Measurements from ENCODE around the gene AKT2. TPM values are rescaled to one million over a fixed set of nuclear protein-coding genes. Genes with fewer than 3 reads are reported as not detected.

Gene AKT2
- total RNA-seq, 2 donors from 2014 or later, result 91.7 to 97.3 TPM

DNA sequence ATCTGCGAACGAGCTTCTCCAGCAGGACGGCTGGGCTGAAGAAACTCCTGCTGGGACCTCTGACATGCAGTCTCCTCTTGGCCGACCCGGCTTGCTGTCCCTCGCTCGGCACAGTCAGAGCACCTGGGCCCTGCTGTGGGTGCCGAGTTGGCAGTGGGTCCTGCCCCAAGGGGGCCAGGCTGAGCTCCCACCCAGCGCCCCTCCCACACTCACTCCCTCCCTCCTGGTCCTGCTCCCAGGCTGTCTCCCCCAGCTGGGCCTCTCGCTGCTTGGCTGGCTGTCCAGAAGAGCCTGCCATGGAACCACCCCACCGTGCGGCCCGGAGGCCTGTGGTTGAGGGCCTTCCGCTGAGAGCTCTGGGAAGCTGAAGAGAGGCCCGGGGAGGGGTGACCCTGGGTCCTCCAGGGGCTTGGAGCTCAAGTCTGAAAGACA lies 6.0 kb downstream of the AKT2 start:
- intact Hi-C loops (cut with DNase I, micrococcal nuclease), result no loop called here
- peak; percentile 36 to 54 for DNase-seq
- no peak for ATAC-seq

DNA sequence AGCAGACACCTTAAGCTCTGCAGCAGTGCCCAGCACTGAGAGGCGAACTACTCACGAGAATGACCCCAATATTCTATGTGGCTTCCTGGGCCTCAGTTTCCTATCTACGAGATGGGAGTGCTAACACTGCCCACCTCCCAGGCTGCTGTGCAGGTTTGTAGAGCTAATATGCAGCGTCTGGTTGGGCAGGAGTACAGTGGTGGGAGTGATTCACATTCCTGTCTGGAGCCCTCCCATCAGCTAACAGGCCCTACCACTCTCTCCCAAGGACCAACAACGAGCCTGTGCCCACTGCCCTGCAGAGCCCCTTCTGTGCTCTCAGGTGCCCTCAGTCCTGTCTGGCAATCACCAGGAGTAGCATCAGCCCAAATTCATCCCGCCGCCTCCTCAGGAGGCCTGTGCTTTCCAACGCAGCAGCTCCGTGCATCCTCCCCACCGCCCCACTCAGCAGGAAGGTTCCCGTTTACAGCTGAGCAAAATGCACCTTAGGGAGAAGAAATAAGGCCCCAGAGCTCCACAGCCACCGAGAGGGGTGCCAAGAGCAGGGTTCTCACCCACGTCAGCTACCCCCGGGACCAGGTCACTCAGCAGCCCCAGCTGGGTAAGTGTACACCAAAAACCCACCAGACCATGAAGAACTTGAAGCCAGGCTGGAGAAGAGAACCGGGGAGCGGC lies 6.6 kb downstream of the AKT2 start:
- no peak for DNase-seq
- intact Hi-C loops (cut with DNase I, micrococcal nuclease), result no loop called here

DNA sequence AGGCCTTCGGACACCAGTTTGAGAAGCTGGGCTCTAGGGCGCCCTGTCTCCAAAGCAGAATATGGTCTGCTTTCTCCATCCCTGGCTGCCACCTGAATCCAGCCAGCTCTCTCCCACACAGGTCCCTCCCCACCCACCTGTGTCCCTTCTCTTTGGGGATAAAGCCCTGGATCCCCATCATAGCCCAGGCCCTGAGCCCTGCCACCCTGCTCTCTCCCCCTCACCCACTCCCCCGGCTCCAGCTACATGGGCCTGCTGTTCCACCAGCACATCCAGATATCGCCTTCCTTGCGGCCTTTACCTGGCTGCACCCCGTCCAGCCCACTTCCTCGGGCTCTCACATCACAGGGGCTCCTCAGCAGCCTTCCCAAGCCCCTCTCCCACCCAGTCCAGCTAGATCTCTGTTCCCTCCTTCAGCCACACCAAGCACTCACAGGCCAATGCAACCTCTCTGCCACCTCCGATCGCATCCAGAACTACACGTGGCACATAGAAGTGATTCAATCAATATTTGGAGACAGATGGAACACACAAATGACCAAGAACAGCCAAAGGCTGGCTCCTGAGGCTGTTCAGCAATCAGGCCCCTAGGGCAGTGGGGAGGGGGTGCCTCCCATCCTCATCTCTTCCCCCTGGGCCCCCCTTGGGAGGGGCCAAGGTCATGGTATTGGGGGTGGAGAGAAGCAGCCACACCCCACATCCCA lies 7.6 kb downstream of the AKT2 start:
- DNase-seq (no peak), ATAC-seq (no peak)
- intact Hi-C loops (cut with DNase I, micrococcal nuclease), result no loop called here

More for the DNA sequence above, 6.6 kb downstream of the AKT2 start:
- no peak for ATAC-seq

DNA sequence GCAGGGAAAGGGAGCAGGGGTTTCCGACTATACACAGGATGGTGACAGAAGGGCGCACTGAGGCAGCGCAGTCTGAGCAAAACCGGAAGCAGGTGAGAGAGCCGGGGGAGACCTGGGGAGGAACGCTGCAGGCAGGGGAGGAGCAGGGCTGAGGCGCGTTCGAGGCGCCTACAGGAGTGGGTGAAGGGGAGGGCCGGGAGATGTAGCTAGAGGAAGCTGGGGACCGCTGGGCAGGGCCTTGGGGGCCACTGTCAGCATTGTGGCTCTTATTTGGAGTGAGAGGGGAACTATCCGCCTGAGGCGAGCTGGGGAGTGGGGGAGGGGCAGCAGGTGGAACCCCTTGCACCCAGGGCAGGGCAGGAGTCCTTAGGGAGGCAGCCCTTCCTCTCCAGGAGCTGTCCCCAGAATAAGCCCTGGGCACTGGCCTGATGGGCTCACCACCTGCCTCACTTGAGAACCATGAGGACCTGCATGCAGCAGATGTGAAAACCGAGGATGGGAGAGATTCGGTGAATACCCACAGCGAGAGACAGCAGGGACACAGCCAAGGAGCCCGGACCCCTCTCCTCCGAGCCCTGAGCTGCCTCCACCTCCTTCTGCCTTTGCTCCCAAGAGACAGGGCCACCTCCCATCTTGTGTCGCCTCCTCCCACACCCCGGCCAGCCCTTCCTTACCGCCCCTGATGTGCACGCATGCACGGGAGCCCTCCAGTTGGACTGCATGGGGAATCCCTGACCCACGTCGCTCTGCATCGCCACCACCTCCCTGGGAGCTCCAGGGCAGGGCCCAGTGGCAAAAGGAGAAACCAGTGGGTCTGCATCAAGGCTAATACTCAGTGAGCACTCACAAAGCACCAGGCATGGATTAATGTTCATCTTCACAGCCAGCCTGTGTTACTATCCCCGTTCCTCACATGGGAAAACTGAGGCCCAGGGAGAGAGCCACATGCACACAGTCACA lies 10.3 kb downstream of the AKT2 start:
- DNase-seq (no peak), ATAC-seq (no peak)
- intact Hi-C loops (cut with DNase I, micrococcal nuclease), result no loop called here

DNA sequence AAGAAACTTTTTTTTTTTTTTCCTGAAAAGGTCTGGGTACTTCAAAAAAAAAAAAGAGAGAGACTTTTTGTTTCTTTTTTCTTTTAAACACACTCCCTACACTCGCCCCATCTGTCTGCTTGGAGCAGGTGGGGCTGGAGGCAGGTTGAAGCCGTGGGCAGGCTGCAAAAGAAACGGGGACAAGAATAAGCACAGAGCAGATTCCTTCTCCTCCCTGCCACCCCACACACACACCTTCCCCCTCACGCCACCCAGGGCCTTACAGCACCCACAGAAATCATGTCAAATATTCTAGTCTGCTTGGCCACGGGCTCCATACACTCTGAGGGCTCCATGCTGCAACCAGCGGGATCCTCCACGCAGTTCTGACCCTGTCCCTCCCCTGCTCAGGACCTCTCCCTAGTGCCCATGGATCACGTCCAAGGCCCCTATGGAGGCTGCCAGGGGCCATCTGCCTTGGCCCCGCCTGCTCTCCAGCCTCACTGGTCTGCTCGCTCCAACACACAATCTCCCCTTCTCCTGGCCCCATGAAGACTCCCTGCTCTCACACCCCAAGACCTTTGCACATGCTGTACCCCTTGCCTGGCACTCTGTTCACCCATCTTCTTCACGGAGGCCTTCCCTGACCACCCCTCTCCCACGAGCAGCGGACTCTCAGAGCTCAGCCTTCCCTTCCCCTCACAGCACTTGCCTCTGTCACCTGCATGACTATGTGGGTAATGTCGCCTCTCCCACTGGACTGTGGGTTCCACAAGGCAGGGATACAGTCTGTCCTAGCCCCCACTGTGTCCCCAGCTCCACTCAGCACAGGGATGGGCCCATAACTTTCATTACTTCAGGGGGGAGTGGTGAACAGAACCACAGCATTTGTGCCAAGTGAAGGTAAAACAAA lies 11.4 kb downstream of the AKT2 start:
- ATAC-seq, result no peak
- DNase-seq, result no peak
- intact Hi-C loops (cut with DNase I, micrococcal nuclease), result no loop called here

DNA sequence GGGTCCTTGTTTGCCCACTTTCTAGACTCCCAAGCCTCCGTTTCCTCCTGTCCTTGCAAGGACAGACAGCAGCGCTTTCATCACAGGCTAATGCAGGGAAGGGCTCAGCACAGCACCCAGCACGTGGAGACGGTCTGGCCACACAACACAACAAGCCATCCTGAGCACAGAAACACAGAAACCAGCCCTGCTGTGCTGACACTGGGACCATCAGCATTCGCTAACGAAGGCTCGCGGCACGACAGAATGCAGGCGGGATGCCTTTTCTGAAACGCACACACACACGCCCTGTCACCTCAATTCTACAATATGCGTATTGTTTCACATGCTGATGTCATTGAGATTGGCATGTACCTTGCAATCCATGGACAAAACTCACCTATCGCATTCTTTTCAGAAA lies 12.9 kb downstream of the AKT2 start:
- DNase-seq (no peak), ATAC-seq (no peak)
- intact Hi-C loops (cut with DNase I, micrococcal nuclease), result no loop called here

DNA sequence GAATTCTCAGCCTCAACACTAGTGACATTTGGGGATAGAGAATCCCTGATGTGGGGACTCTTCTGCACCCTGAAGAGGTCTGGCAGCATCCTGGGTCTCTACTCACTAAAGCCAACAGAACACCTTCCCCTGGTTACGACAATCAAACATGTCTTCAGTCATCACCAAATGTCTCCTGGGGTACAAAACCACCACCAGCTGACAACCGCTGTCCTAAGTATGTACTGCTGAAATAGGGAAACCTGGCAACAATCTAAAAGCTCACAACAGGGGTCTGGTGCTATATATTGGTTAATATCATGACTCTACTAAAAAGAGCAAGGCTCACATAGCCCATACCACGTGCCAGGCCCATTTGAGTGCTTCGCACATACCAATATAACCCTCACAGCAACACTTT lies 13.4 kb downstream of the AKT2 start:
- ATAC-seq (no peak), DNase-seq (no peak)

DNA sequence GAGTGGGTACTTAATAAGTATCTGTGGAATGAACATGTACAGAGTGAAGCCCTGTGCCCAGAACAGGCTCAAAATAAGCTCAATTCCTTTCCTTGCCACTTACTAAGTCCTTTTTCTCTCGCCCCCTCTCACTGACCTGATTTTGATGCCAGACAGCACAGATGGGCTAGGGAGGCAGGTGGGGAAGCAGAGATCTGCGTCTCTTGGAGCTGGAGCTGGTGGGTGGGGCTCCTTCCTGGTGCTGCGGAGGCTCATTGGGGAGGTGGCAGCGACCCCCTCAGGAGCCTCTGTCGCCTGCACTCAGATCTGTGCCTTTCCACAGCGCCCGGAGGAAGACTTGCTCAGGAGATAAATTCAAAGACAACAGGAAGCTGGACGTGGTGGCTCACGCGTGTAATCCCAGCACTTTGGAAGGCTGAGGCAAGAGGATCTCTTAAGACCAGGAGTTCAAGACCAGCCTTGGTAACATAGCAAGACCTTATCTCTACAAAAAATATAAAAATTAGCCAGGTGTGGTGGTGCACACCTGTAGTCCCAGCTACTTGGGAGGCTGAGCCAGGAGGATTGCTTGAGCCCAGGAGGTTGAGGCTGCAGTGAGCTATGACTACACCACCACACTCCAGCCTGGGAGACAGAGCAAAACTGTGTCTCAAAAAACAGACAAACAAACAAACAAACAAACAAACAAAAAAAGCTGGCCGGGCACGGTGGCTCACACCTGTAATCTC lies 14.6 kb downstream of the AKT2 start:
- intact Hi-C loops (cut with DNase I, micrococcal nuclease), result no loop called here
- DNase-seq (no peak), ATAC-seq (no peak)

More for the DNA sequence above, 13.4 kb downstream of the AKT2 start:
- intact Hi-C loops (cut with DNase I, micrococcal nuclease), result no loop called here

DNA sequence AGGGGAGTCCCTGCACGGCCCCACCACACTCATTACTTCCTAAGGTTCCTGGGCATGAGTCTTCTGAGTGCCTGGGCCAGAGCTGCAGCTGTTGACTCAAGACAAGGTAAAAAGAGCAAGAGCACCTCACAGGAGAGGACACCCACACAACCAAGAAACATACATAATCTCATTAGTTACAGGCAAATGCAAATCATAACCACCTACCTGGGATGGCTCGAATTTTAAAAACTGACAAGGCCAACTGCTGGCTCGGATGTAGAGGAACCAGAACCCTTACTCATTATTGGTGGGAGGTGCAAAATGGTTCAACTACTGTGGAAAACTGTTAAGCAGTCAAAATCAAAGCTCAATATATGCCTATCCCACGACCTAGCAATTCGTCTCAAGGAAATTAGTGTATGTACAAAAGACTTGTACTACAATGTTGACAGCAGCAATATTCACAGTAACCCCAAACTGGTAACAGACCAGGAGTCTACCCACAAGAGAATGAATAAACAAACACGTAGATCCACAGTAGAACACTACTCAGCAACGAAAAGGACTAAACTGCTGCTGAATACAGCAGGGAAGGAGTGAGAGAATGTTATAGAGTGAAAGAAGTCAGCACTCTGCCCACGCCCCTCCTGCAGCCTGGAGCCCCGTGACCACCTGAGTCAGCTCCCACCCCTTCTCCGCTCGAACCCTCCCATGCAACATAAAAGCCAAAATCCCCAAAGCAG lies 15.8 kb downstream of the AKT2 start:
- intact Hi-C loops (cut with DNase I, micrococcal nuclease), result no loop called here
- DNase-seq, result no peak
- no peak for ATAC-seq

DNA sequence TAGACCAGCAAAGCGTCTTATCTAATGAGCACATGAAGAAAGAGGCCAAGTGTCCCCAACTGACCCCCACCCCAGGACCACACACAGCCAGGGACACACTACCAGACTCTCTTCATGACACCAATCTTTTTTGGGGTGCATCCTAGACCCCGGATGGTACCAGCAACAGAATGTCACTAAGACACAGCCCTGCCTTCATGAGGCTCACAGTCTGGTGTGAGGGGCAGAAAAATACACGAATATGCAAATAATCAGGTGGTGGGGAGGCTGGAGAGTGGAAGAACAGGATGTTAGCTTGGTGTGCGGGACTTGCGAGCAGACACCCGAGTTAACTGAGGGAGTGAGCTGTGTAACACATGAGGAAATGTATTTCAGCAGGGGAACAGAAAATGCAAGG lies 17.5 kb downstream of the AKT2 start:
- ATAC-seq (no peak), DNase-seq (no peak)
- intact Hi-C loops (cut with DNase I, micrococcal nuclease), result no loop called here

DNA sequence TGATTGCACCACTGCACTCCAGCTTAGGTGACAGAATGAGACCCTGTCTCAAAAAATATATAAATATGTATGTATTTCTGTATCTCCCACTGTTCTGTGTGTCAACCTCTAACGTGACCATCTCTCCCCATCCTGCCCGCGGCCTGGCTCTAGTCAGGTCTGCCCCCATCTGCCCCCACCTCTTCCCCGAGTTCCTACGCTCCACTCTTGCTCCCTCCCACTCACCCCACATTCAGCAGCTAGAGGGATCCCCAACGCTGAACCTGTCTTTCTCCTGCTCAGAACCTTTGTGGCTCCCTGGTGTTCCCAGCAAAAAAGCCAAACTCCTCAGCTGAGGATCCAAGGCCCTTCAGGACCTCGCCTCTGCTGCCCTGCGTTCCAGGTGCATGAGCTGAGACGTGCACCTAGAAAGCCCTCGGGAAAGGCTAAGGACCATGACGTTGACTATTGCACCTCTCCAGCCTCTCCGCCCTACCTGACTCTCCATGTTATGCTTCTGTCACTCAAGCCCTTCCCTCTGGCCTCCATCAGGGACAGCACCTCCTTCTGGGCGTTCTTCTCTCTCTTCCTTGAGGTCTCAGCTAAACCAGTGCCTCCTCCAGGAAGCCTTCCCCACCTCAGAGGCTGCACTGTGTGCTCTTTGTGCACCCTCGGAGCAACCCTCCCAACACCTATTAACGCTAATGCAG lies 18.1 kb downstream of the AKT2 start:
- DNase-seq (no peak), ATAC-seq (no peak)
- intact Hi-C loops (cut with DNase I, micrococcal nuclease), result no loop called here

DNA sequence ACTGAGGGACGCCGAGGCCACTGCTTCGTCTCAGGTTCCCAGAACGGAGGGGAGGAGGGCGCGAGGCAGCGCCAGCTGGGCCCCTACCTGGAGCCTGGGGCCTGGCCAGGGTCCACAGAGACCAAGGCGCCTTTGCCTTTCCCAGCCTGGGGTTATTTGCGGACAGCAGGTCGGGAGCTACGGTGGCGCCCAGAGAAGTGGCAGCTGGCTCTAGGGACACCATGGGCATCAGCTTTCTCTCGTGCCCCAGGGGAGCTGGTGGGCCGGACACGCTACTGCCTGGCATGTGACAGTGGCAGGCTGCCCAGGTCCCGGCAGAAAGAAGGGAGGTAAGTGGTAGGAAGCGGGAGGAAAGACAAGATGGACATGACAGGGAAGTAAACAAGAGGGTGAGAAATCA lies 19.0 kb downstream of the AKT2 start:
- ATAC-seq (no peak), DNase-seq (no peak)
- intact Hi-C loops (cut with DNase I, micrococcal nuclease), result no loop called here

DNA sequence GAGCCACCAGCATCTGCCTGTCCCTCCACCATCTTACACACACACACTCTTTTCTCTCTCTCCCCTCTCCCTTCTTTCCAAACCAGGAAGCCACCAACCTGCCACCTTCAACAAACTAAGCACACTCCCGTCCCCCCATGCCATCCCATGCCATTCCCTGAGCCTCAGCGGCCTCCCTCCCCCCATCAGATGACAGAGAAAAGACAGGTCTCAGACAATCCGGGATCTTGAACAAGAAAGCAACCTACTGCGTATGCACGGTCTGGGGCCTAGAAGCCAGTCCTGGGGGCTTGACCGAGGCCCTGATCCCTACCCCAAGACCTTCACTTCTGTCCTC lies 19.4 kb downstream of the AKT2 start:
- DNase-seq, result no peak
- ATAC-seq, result no peak

DNA sequence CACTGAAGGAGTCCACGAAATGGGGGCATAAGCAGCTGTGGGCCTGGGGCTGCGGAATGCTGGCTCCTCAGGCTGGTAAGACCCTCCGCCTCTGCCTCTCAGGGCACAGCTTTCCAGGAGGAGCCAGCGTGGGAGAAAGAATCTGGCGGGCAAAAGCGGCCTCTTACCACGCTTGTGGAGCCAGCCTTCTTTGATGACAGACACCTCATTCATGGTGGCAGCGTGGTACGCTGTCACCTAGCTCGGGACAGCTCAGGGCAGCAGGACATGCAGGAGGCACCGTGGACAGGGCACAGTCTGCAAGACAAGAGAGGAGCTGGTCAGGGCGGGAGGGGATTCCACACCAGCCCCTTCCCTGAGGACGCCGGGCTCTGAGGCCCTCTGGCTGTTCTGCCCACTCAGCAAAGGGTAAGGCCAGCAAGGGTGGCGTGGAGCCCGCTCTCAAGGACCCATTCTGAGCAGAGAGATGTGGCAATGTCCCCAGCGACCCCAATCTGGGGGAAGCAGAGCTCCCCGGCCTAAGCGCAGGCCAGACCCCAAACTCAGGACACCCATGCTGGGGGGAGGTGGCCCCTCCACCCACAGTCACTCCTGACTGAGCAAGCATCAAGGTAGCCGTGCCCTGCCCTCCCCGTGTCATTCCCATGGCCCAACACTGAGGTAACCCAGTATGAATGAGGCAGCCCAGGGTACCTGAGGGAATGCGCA lies 19.9 kb downstream of the AKT2 start:
- intact Hi-C loops (cut with DNase I, micrococcal nuclease), result no loop called here

More for the DNA sequence above, 19.4 kb downstream of the AKT2 start:
- intact Hi-C loops (cut with DNase I, micrococcal nuclease), result no loop called here

DNA sequence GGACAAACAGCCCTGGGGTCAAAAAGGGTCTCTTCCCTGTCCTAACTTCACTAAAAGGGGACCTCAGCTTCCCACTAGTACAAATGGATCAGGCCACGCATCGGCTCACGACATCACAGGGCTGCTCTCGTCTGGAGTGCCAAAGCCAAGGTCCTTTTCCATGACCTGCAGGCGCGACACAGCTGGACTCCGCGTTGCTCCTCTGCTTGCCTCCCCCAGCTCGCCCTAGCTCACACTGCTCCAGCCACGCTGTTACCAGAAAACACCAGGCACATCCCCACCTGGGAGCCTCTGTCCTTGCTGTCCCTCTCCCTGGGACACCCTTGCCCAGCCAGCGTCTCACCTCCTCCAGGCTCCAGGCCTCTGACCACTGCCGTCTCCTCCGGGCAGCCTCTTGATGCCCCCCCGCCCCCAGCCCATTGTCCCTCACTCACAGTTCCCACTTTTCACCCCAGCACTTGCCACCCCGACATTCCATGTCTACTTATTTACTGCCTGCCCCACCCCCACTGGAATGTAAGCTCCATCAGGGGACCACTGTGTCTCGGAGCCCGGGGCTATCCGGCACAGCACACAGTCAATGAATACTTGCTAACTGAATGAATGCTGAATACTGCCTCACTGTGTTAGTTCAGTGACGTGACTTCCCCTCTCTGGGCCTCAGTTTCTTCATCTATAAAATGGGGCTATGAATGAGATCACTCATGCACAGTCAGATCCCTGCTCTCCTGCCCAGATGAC lies 20.7 kb downstream of the AKT2 start:
- intact Hi-C loops (cut with DNase I, micrococcal nuclease), result no loop called here
- no peak for DNase-seq
- ATAC-seq, result no peak

More for the DNA sequence above, 19.9 kb downstream of the AKT2 start:
- DNase-seq, result no peak
- no peak for ATAC-seq
